HepG2 (cell line): ENCODE measurements around the gene THRAP3. TPM values are rescaled to one million over a fixed set of nuclear protein-coding genes. Genes with fewer than 3 reads are reported as not detected.

ENCODE experiments used
- ATAC-seq: fragments of 200-7000 bp; cut with Tn5 transposase; 3 replicates; pipeline ENCODE4 v1.9.1; 2020; ENCODE audit warnings: mild to moderate bottlenecking, moderate library complexity
- BruUV-seq: library from RNA; stranded (reverse); fragments of 400-500 nt; replicated peaks from 2 replicates; lab custom pipeline; 2021; lab: Mats Ljungman, UMichigan
- CTCF ChIA-PET: fragments of 300-600 bp; formaldehyde crosslinking; extraction: SDS; loops from one replicate; lab custom pipeline; 2021; ENCODE audit warnings: low total read pairs, inconsistent platforms, low intra/inter-chr PET ratio; lab: Yijun Ruan, JAX
- POLR2A ChIA-PET: fragments of 350-600 bp; sonication (Branson Sonifier 250); formaldehyde crosslinking; loops from one replicate; lab custom pipeline; 2020; ENCODE audit warnings: antibody characterized with exemption, inconsistent platforms; lab: Yijun Ruan, JAX
- DNase-seq: peaks from one replicate; pipeline ENCODE4 v3.0.0-alpha.2; 2015; ENCODE audit warnings: low spot score
- FAIRE-seq: peaks from 3 replicates; lab custom pipeline; 2011; peaks lifted over from hg19 to GRCh38; lab: Jason Lieb, UNC
- H2AFZ ChIP-seq: one replicate; pipeline ENCODE4 v1.6.1; 2011; ENCODE audit warnings: low read length, inconsistent platforms
- H3K27ac ChIP-seq: fragments of 300-600 bp; 3 replicates; pipeline ENCODE4 v1.8.0; 2011; ENCODE audit warnings: mixed run types, mild to moderate bottlenecking, mixed read lengths, low read length, inconsistent platforms; ENCODE audit not compliant: insufficient read depth; ENCODE audit errors: extremely low read length
- H3K27me3 ChIP-seq, 2 experiments: fragments of 200-600 bp in 1 of 2; 2 replicates in 1 of 2; 3 replicates in 1 of 2; pipeline versions ENCODE4 v1.6.0 to v1.8.0; 2011; ENCODE audit warnings: low read length in 2 of 2, mild to moderate bottlenecking in 2 of 2, moderate library complexity in 2 of 2, inconsistent platforms in 1 of 2; ENCODE audit not compliant: insufficient read depth in 2 of 2, control insufficient read depth in 1 of 2
- H3K36me3 ChIP-seq, 2 experiments: fragments of 200-600 bp in 1 of 2; replicated peaks in 1 of 2; 2 replicates in 1 of 2; 3 replicates in 1 of 2; pipeline versions ENCODE4 v1.5.1 to v1.8.0; 2011; ENCODE audit warnings: low read length in 2 of 2, inconsistent platforms in 1 of 2; ENCODE audit not compliant: insufficient read depth in 2 of 2, control insufficient read depth in 1 of 2
- H3K4me1 ChIP-seq: 2 replicates; pipeline ENCODE4 v1.5.1; 2012; ENCODE audit warnings: low read length, inconsistent platforms; ENCODE audit not compliant: insufficient read depth
- H3K4me2 ChIP-seq: 2 replicates; pipeline ENCODE4 v1.6.0; 2011; ENCODE audit warnings: low read depth, low read length, inconsistent platforms
- H3K4me3 ChIP-seq, 3 experiments: fragments of 200-600 bp in 1 of 3; sonication (generic), shearing (Covaris generic) in 1 of 3; replicated peaks in 1 of 3; 2 replicates each; pipeline ENCODE4 v1.5.1; 2011 to 2016; ENCODE audit warnings: low read length in 3 of 3, inconsistent platforms in 2 of 3, low read depth in 2 of 3, mild to moderate bottlenecking in 2 of 3, control low read depth in 1 of 3, mixed read lengths in 1 of 3; ENCODE audit not compliant: insufficient read depth in 1 of 3
- H3K79me2 ChIP-seq: one replicate; pipeline ENCODE4 v1.6.1; 2011; ENCODE audit warnings: low read length, inconsistent platforms; ENCODE audit not compliant: insufficient read depth
- H3K9ac ChIP-seq: 2 replicates; pipeline ENCODE4 v1.6.0; 2011; ENCODE audit warnings: mild to moderate bottlenecking, low read depth, low read length, inconsistent platforms; ENCODE audit not compliant: insufficient read depth
- H3K9me3 ChIP-seq: 2 replicates; pipeline ENCODE4 v1.5.1; 2012; ENCODE audit warnings: mild to moderate bottlenecking, low read length
- H4K20me1 ChIP-seq: 2 replicates; pipeline ENCODE4 v1.6.0; 2011; ENCODE audit warnings: inconsistent platforms, mild to moderate bottlenecking, low read length, moderate library complexity; ENCODE audit not compliant: insufficient read depth
- AGO2 ChIP-seq: fragments of 200-400 bp; formaldehyde crosslinking; optimal IDR thresholded peaks from 2 replicates; pipeline ENCODE3; 2017; ENCODE audit warnings: mild to moderate bottlenecking, low read depth, low read length, moderate library complexity
- CBX2 ChIP-seq, 2 experiments: fragments of 200-600 bp in 1 of 2; sonication (generic); formaldehyde crosslinking in 1 of 2; IDR thresholded peaks; 2 replicates each; pipeline versions ENCODE4 v1.7.0 to v1.8.1; 2018 to 2022; ENCODE audit warnings: low read depth in 2 of 2, low read length in 1 of 2, mild to moderate bottlenecking in 1 of 2, missing genetic modification reagents in 1 of 2
- DMAP1 ChIP-seq: IDR thresholded peaks from 2 replicates; pipeline ENCODE4 v1.6.1; 2016
- ETV6 ChIP-seq: sonication (generic); formaldehyde crosslinking; conservative IDR thresholded peaks from 2 replicates; pipeline ENCODE4 v1.4.0; 2020; ENCODE audit warnings: missing genetic modification reagents
- FOXP1 ChIP-seq, 2 experiments: fragments of 450-650 bp in 1 of 2; IDR thresholded peaks; 2 replicates each; pipeline ENCODE4 v1.6.1; 2017 to 2018; ENCODE audit warnings: antibody characterized with exemption in 1 of 2
- KDM4B ChIP-seq: sonication (generic); formaldehyde crosslinking; IDR thresholded peaks from 2 replicates; pipeline ENCODE4 v1.4.0; 2020; ENCODE audit warnings: missing genetic modification reagents
- KDM5A ChIP-seq: fragments of 200-600 bp; sonication (generic); IDR thresholded peaks from 2 replicates; pipeline ENCODE4 v1.7.0; 2018; ENCODE audit warnings: antibody characterized with exemption, mild to moderate bottlenecking, low read length, borderline replicate concordance
- RFXANK ChIP-seq: IDR thresholded peaks from 2 replicates; pipeline ENCODE4 v1.6.1; 2016
- SP5 ChIP-seq: IDR thresholded peaks from 2 replicates; pipeline ENCODE4 v1.6.1; 2016; ENCODE audit warnings: low read depth, borderline replicate concordance
- YEATS4 ChIP-seq: sonication (generic); formaldehyde crosslinking; IDR thresholded peaks from 2 replicates; pipeline ENCODE4 v1.4.0; 2020; ENCODE audit warnings: missing genetic modification reagents, borderline replicate concordance
- ZNF564 ChIP-seq: sonication (generic); formaldehyde crosslinking; IDR thresholded peaks from 2 replicates; pipeline ENCODE4 v1.8.1; 2023; ENCODE audit warnings: mild to moderate bottlenecking, missing genetic modification reagents
- WGBS: methylation state at CpG from one replicate; pipeline ENCODE4 v1.1.6; 2017; ENCODE audit warnings: low lambda C conversion rate; 5-methylcytosine and 5-hydroxymethylcytosine counted together
- in situ Hi-C: cut with HindIII; loops from 2 replicates; pipeline ENCODE4 v1.10.0; 2017; ENCODE audit warnings: low pct_unique_long_range_greater_than_20kb; ENCODE audit not compliant: extremely low pct_ligation_motif_present
- intact Hi-C: fragments of 100-400 bp; cut with micrococcal nuclease; formaldehyde crosslinking; loops from one replicate; pipeline ENCODE4 v1.10.0; 2022; ENCODE audit not compliant: unreplicated experiment
- polyA plus RNA-seq, 8 experiments: library from polyadenylated mRNA; depleted of rRNA in 3 of 8; stranded (reverse) in 7 of 8; unstranded in 1 of 8; fragments of >200 nt; fragmentation: Illumina TruSeq in 4 of 8; extraction: Trizol in 4 of 8; gene quantifications; 2 replicates each; pipeline versions ENCODE4 v1.2.1 to v1.2.3, GENCODE V29; 2011 to 2016; ENCODE audit warnings: low read depth in 4 of 8, missing spikeins in 1 of 8, mixed read lengths in 1 of 8; ENCODE audit not compliant: insufficient read depth in 1 of 8
- total RNA-seq, 5 experiments: library from RNA; depleted of rRNA; stranded (reverse); fragments of >200 nt; fragmentation: Illumina TruSeq; extraction: Trizol; gene quantifications; 2 replicates each; pipeline ENCODE4 v1.2.3, GENCODE V29; 2016; ENCODE audit warnings: low read depth in 1 of 5
- TF ChIP-seq, protein P1 (sequence below), 2 experiments: sonication (generic) in 1 of 2; formaldehyde crosslinking in 1 of 2; IDR thresholded peaks; 2 replicates each; pipeline versions ENCODE4 v1.4.0 to v1.6.1; 2018 to 2020; ENCODE audit warnings: missing genetic modification reagents in 2 of 2, borderline replicate concordance in 1 of 2, low read depth in 1 of 2, mild to moderate bottlenecking in 1 of 2, missing biosample characterization in 1 of 2
- TF ChIP-seq, protein P2 (sequence below): sonication (generic); formaldehyde crosslinking; IDR thresholded peaks from 2 replicates; pipeline ENCODE4 v1.4.0; 2020; ENCODE audit warnings: missing genetic modification reagents
- TF ChIP-seq, protein P3 (sequence below): IDR thresholded peaks from 2 replicates; pipeline ENCODE4 v1.6.1; 2018; ENCODE audit warnings: missing genetic modification reagents
- TF ChIP-seq, protein P4 (sequence below): sonication (generic); formaldehyde crosslinking; IDR thresholded peaks from 2 replicates; pipeline ENCODE4 v1.5.0; 2020; ENCODE audit warnings: missing genetic modification reagents

The THRAP3 gene
- total and polyA plus RNA-seq, 2 of the 13 experiments (the other 11 are each of a cell fraction or from before 2014, with no cell fraction given), result 45.0 to 92.6 TPM

DNA sequence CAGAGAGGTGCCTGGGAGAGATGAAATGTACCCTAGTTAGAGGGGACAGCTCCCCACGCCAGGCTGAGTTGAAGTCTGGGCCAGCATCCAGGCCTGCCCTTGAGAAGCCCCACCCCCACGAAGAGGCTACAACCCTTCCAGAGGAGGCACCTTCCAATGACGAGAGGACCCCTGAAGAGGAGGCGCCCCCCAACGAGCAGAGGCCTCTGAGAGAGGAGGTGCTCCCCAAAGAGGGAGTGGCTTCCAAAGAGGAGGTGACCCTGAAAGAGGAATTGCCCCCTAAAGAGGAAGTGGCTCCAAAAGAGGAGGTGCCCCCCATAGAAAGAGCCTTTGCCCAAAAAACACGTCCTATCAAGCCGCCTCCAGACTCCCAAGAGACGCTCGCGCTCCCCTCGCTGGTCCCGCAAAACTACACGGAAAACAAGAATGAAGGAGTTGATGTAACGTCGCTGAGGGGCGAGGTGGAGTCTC is 96.1 kb downstream of the THRAP3 start:
- DNase-seq (no peak), ATAC-seq (no peak), FAIRE-seq (no peak)
- Histone ChIP-seq H3K79me2 (no peaks in the 10 kb centered on the region), H3K4me3 (no peak overlapping the region), H3K4me2 (no peak overlapping the region), H3K27me3 (no peaks in the 10 kb centered on the region), H3K36me3 (no peaks in the 10 kb centered on the region), H3K9ac (no peak overlapping the region), H3K27ac (no peak overlapping the region), H2AFZ (no peak overlapping the region), H4K20me1 (no peaks in the 10 kb centered on the region), H3K9me3 (no peaks in the 10 kb centered on the region), H3K4me1 (peaks cover 12% of the 10 kb centered on the region)
- in situ Hi-C loops (no loop called here), intact Hi-C loops (no loop called here)
- no TSS peak for BruUV-seq
- WGBS, result 95% methylated on average over 16 of the region's 16 CpGs
- POLR2A ChIA-PET, result no interaction called here
- CTCF ChIA-PET, result no interaction called here
- TF ChIP-seq, protein P1, sequence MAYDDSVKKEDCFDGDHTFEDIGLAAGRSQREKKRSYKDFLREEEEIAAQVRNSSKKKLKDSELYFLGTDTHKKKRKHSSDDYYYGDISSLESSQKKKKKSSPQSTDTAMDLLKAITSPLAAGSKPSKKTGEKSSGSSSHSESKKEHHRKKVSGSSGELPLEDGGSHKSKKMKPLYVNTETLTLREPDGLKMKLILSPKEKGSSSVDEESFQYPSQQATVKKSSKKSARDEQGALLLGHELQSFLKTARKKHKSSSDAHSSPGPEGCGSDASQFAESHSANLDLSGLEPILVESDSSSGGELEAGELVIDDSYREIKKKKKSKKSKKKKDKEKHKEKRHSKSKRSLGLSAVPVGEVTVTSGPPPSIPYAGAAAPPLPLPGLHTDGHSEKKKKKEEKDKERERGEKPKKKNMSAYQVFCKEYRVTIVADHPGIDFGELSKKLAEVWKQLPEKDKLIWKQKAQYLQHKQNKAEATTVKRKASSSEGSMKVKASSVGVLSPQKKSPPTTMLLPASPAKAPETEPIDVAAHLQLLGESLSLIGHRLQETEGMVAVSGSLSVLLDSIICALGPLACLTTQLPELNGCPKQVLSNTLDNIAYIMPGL (CRISPR knock-in tag; IDR thresholded peaks at IDR 0.05; ENCODE audit: borderline replicate concordance in 1 of 2, low read depth in 1 of 2), result no peak
- TF ChIP-seq ETV6 (CRISPR knock-in tag) (no peak), SP5 (CRISPR knock-in tag) (no peak), RFXANK (no peak), DMAP1 (CRISPR knock-in tag) (no peak), ZNF564 (CRISPR knock-in tag) (no peak), KDM5A (no peak), CBX2 (IDR thresholded peaks at IDR 0.05; ENCODE audit: low read depth, low read length) (no peak), CBX2 (CRISPR knock-in tag; IDR thresholded peaks at IDR 0.05; ENCODE audit: low read depth) (no peak), YEATS4 (CRISPR knock-in tag) (no peak), KDM4B (CRISPR knock-in tag) (no peak), FOXP1 (IDR thresholded peaks at IDR 0.05) (no peak), FOXP1 (CRISPR knock-in tag; IDR thresholded peaks at IDR 0.05) (no peak), AGO2 (no peak)
- TF ChIP-seq, protein P2, sequence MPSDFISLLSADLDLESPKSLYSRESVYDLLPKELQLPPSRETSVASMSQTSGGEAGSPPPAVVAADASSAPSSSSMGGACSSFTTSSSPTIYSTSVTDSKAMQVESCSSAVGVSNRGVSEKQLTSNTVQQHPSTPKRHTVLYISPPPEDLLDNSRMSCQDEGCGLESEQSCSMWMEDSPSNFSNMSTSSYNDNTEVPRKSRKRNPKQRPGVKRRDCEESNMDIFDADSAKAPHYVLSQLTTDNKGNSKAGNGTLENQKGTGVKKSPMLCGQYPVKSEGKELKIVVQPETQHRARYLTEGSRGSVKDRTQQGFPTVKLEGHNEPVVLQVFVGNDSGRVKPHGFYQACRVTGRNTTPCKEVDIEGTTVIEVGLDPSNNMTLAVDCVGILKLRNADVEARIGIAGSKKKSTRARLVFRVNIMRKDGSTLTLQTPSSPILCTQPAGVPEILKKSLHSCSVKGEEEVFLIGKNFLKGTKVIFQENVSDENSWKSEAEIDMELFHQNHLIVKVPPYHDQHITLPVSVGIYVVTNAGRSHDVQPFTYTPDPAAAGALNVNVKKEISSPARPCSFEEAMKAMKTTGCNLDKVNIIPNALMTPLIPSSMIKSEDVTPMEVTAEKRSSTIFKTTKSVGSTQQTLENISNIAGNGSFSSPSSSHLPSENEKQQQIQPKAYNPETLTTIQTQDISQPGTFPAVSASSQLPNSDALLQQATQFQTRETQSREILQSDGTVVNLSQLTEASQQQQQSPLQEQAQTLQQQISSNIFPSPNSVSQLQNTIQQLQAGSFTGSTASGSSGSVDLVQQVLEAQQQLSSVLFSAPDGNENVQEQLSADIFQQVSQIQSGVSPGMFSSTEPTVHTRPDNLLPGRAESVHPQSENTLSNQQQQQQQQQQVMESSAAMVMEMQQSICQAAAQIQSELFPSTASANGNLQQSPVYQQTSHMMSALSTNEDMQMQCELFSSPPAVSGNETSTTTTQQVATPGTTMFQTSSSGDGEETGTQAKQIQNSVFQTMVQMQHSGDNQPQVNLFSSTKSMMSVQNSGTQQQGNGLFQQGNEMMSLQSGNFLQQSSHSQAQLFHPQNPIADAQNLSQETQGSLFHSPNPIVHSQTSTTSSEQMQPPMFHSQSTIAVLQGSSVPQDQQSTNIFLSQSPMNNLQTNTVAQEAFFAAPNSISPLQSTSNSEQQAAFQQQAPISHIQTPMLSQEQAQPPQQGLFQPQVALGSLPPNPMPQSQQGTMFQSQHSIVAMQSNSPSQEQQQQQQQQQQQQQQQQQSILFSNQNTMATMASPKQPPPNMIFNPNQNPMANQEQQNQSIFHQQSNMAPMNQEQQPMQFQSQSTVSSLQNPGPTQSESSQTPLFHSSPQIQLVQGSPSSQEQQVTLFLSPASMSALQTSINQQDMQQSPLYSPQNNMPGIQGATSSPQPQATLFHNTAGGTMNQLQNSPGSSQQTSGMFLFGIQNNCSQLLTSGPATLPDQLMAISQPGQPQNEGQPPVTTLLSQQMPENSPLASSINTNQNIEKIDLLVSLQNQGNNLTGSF (CRISPR knock-in tag), result no peak
- TF ChIP-seq, protein P3, sequence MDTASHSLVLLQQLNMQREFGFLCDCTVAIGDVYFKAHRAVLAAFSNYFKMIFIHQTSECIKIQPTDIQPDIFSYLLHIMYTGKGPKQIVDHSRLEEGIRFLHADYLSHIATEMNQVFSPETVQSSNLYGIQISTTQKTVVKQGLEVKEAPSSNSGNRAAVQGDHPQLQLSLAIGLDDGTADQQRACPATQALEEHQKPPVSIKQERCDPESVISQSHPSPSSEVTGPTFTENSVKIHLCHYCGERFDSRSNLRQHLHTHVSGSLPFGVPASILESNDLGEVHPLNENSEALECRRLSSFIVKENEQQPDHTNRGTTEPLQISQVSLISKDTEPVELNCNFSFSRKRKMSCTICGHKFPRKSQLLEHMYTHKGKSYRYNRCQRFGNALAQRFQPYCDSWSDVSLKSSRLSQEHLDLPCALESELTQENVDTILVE (CRISPR knock-in tag), result no peak
- TF ChIP-seq, protein P4, sequence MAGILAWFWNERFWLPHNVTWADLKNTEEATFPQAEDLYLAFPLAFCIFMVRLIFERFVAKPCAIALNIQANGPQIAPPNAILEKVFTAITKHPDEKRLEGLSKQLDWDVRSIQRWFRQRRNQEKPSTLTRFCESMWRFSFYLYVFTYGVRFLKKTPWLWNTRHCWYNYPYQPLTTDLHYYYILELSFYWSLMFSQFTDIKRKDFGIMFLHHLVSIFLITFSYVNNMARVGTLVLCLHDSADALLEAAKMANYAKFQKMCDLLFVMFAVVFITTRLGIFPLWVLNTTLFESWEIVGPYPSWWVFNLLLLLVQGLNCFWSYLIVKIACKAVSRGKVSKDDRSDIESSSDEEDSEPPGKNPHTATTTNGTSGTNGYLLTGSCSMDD (CRISPR knock-in tag), result no peak
